ENCODE results near the gene VKORC1L1. TPM values are rescaled to one million over a fixed set of nuclear protein-coding genes. Genes with fewer than 3 reads are reported as not detected.
A peak's percentile ranks its signal among the peaks of the same experiment; 100 is the strongest.

Gene VKORC1L1
- total RNA-seq, 1 experiment from 2014 or later: 29.4 TPM

DNA sequence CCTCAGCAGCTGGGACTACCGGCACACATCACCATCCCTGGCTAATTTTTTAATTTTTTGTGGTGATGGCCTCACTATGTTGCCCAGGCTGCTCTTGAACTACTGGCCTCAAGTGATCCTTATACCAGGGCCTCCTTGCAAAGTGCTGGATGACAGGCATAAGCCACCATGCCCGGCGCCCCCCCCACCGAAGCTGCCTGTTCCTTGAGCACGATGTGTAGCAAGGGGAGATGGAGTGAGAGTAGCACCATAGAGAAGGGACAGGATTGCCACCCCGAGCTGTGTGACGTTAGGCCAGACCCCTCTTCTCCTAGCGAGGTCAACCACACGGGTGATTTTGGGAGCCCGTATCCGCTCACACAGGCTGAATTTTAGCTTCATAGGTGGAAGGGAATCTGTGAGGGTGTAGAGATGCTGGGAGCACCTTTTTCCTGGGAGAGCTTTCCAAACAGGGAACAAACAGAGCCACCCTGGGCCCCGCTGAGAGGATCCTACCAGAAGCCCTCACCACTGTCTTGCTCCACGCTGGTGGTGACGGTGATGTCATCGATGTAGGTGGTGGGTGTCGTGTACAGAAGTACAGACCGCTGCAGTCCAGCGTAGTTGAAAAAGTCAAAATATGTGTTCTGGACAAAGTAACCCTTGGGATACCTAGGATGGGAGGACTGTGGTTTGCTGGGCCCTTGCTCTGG lies 106.2 kb downstream of the VKORC1L1 start:
- no peak overlapping the region for H2BK15ac ChIP-seq (ENCODE audit: low read depth, low read length)
- H3K14ac ChIP-seq (ENCODE audit: insufficient read depth, low read length): no peak overlapping the region
- H3K4me1 ChIP-seq (ENCODE audit: insufficient read depth, low read length): no peaks in the 10 kb centered on the region
- no peak overlapping the region for H2BK120ac ChIP-seq (ENCODE audit: low read depth, low read length, poor library complexity, severe bottlenecking)
- H3K36me3 Mint-ChIP-seq (ENCODE audit: insufficient read depth in 1 of 3, low read depth in 3 of 3): peaks cover 26 to 39% (median 33%) of the 10 kb centered on the region in 3 experiments; a peak in 6 of 7 replicates
- no peak overlapping the region for H3K27ac Mint-ChIP-seq
- H3K27me3 Mint-ChIP-seq (ENCODE audit: low read depth): no peaks in the 10 kb centered on the region
- TF ChIP-seq, protein P1, sequence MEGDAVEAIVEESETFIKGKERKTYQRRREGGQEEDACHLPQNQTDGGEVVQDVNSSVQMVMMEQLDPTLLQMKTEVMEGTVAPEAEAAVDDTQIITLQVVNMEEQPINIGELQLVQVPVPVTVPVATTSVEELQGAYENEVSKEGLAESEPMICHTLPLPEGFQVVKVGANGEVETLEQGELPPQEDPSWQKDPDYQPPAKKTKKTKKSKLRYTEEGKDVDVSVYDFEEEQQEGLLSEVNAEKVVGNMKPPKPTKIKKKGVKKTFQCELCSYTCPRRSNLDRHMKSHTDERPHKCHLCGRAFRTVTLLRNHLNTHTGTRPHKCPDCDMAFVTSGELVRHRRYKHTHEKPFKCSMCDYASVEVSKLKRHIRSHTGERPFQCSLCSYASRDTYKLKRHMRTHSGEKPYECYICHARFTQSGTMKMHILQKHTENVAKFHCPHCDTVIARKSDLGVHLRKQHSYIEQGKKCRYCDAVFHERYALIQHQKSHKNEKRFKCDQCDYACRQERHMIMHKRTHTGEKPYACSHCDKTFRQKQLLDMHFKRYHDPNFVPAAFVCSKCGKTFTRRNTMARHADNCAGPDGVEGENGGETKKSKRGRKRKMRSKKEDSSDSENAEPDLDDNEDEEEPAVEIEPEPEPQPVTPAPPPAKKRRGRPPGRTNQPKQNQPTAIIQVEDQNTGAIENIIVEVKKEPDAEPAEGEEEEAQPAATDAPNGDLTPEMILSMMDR (conservative IDR thresholded peaks at IDR 0.05): no peak
- H3K18ac ChIP-seq (ENCODE audit: insufficient read length, low read depth, low read length): no peak overlapping the region
- no peak overlapping the region for H3K27ac ChIP-seq (ENCODE audit: insufficient read length, low read depth, low read length)
- H4K91ac ChIP-seq (ENCODE audit: insufficient read length, low read depth, low read length): no peak overlapping the region
- H2AK5ac ChIP-seq (ENCODE audit: insufficient read length, low read length): no peak overlapping the region
- WGBS (ENCODE audit: extremely low coverage, insufficient read length, low lambda C conversion rate): no CpG with 5 or more reads among the region's 18 CpGs
- H4K5ac ChIP-seq (ENCODE audit: insufficient read length, low read depth, low read length): no peak overlapping the region
- no peak overlapping the region for H2AFZ ChIP-seq (ENCODE audit: low read length)
- H2BK20ac ChIP-seq (ENCODE audit: low read depth, low read length, poor library complexity, severe bottlenecking): no peak overlapping the region
- H3K23ac ChIP-seq (ENCODE audit: insufficient read length, low read depth, low read length): no peak overlapping the region
- no peak overlapping the region for H3T11ph ChIP-seq (ENCODE audit: low read length)
- H4K20me1 ChIP-seq (ENCODE audit: control insufficient read depth, insufficient read depth, insufficient read length): peaks cover 5% of the 10 kb centered on the region
- H4K8ac ChIP-seq (replicated peaks; ENCODE audit: insufficient read length, low read depth, low read length): no peak overlapping the region
- no peaks in the 10 kb centered on the region for H3K9me3 Mint-ChIP-seq
- peaks cover 2 to 3% of the 10 kb centered on the region in 2 experiments; a peak in 2 of 4 replicates for H3K4me1 Mint-ChIP-seq
- no peak overlapping the region for H3K4me2 ChIP-seq (ENCODE audit: insufficient read depth, insufficient read length, low read length)
- H3K27me3 ChIP-seq (ENCODE audit: insufficient read depth, low read length): no peaks in the 10 kb centered on the region
- no peaks in the 10 kb centered on the region for H3K9me3 ChIP-seq (ENCODE audit: control insufficient read depth, low read depth, low read length)
- DNase-seq: no peak
- no peak overlapping the region for H2BK12ac ChIP-seq (ENCODE audit: insufficient read length, low read depth, low read length)
- no peak overlapping the region for H3K9ac ChIP-seq (ENCODE audit: extremely low read depth, insufficient read length, low read length)
- H3K56ac ChIP-seq (ENCODE audit: insufficient read length, low read depth, low read length): no peak overlapping the region
- H3K4me3 Mint-ChIP-seq: peak overlapping the region in 1 of 2 experiments; percentile 7; a peak in 1 of 5 replicates
- no peak overlapping the region for H3K4ac ChIP-seq (ENCODE audit: low read depth, low read length)
- no peak overlapping the region for H2BK5ac ChIP-seq (ENCODE audit: insufficient read length, low read length)
- peaks cover 3% of the 10 kb centered on the region for H3K79me1 ChIP-seq (ENCODE audit: insufficient read depth, low read depth, low read length, poor library complexity, severe bottlenecking)
- H3K79me2 ChIP-seq (ENCODE audit: insufficient read depth, low read length): no peaks in the 10 kb centered on the region; the same call in 1 of the 2 replicates
- H3K23me2 ChIP-seq (ENCODE audit: insufficient read length, low read depth, low read length, poor library complexity, severe bottlenecking): peaks cover 2% of the 10 kb centered on the region

Measured in H9 (cell line).